ENCODE measurements around the gene CALML6.

- TF ChIP-seq POLR2A (IDR thresholded peaks at IDR 0.05; ENCODE audit: low read depth, low read length) (no peak), POLR2AphosphoS5 (IDR thresholded peaks at IDR 0.05; ENCODE audit: low read depth, low read length) (no peak)
These were observed at the start of gene CALML6 for GRCh38 chr1:1914971-1915692.
